GM12892 (cell line): ENCODE data around the gene TSNAXIP1.

Experiments used
- POLR2A ChIP-seq: IDR thresholded peaks from 2 replicates; pipeline ENCODE4 v1.6.1; 2011; ENCODE audit warnings: low read depth, low read length, control low read depth
- POLR2AphosphoS5 ChIP-seq: IDR thresholded peaks from 2 replicates; pipeline ENCODE4 v1.6.1; 2011; ENCODE audit warnings: low read depth, low read length, control low read depth
- TAF1 ChIP-seq: IDR thresholded peaks from 2 replicates; pipeline ENCODE4 v1.6.1; 2011; ENCODE audit warnings: low read depth, mild to moderate bottlenecking, control low read depth, low read length, borderline replicate concordance

DNA sequence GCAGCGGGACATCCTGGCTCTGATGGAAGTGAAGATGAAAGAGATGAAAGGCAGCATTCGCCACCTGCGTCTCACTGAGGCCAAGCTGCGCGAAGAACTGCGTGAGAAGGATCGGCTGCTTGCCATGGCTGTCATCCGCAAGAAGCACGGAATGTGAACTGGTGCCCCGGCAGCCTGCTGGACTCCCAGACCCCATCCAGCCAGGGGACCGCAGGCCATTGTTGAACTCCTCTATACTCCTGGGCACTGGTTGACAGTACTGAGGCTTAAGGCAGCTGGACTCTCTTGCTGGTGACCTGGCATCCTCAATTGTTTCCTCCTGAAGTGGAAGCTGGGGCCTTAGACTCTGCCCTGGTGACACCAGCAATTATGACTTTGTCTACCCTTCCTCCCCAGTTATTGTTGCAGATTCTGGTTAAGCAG, 36.7 kb downstream of the TSNAXIP1 start:
- TF ChIP-seq POLR2A, result no peak
- TF ChIP-seq TAF1, result no peak
- no peak for TF ChIP-seq POLR2AphosphoS5
